SK-N-MC (cell line): ENCODE data around the gene LRRC15.

Experiments
- DNase-seq: peaks from one replicate; pipeline ENCODE4 v3.0.0-alpha.2; 2011; ENCODE audit warnings: low read depth, low spot score
- H3K27ac ChIP-seq: fragments of 200-600 bp; sonication (generic); 2 replicates; pipeline ENCODE4 v1.5.1; 2016; ENCODE audit warnings: mixed run types
- H3K36me3 ChIP-seq: fragments of 200-600 bp; sonication (generic); 2 replicates; pipeline ENCODE4 v1.6.1; 2017; ENCODE audit warnings: antibody characterized with exemption, low read length, mixed read lengths; ENCODE audit not compliant: insufficient read depth
- H3K4me3 ChIP-seq: fragments of 200-600 bp; sonication (generic); 2 replicates; pipeline ENCODE4 v1.5.1; 2016
- H3K9ac ChIP-seq: fragments of 200-600 bp; sonication (generic); 2 replicates; pipeline ENCODE4 v1.8.0; 2017; ENCODE audit warnings: mixed run types, mixed read lengths; ENCODE audit not compliant: insufficient read length
- H3K9me3 ChIP-seq: fragments of 200-600 bp; sonication (generic); 2 replicates; pipeline ENCODE4 v1.6.1; 2017; ENCODE audit warnings: low read depth, mild to moderate bottlenecking, antibody characterized with exemption, low read length, moderate library complexity, mixed read lengths
- EZH2 ChIP-seq: fragments of 200-600 bp; sonication (generic); IDR thresholded peaks from one replicate; pipeline ENCODE4 v1.6.1; 2017; ENCODE audit warnings: antibody characterized with exemption
- FOXP2 ChIP-seq: optimal IDR thresholded peaks from 2 replicates; pipeline ENCODE3; 2011; ENCODE audit warnings: mild to moderate bottlenecking, moderate library complexity; ENCODE audit not compliant: insufficient read depth; ENCODE audit errors: extremely low read length, control extremely low read depth
- POLR2AphosphoS5 ChIP-seq: IDR thresholded peaks from 2 replicates; pipeline ENCODE4 v1.6.1; 2012; ENCODE audit warnings: mild to moderate bottlenecking, low read depth, low read length, borderline replicate concordance

LRRC15 gene

GRCh38 chr3:194332858-194333211 is 36.7 kb downstream of the LRRC15 start:
- Histone ChIP-seq H3K9ac (no peak overlapping the region), H3K9me3 (no peaks in the 10 kb centered on the region), H3K4me3 (peak overlapping the region; percentile 86; the same call in 1 of the 2 replicates), H3K36me3 (no peaks in the 10 kb centered on the region), H3K27ac (no peak overlapping the region)
- no peak for DNase-seq
- TF ChIP-seq EZH2 (no peak), POLR2AphosphoS5 (no peak), FOXP2 (no peak)

GRCh38 chr3:194330579-194330978 is 39.0 kb downstream of the LRRC15 start:
- no peak for TF ChIP-seq EZH2
- TF ChIP-seq FOXP2, result no peak
- TF ChIP-seq POLR2AphosphoS5, result no peak
- Histone ChIP-seq H3K27ac (no peak overlapping the region), H3K4me3 (no peak overlapping the region), H3K36me3 (no peaks in the 10 kb centered on the region), H3K9me3 (no peaks in the 10 kb centered on the region), H3K9ac (no peak overlapping the region)
- DNase-seq, result no peak

GRCh38 chr3:194330160-194330559 is 39.4 kb downstream of the LRRC15 start:
- DNase-seq, result no peak
- Histone ChIP-seq H3K27ac (no peak overlapping the region), H3K9me3 (no peaks in the 10 kb centered on the region), H3K36me3 (no peaks in the 10 kb centered on the region), H3K9ac (no peak overlapping the region), H3K4me3 (no peak overlapping the region)
- no peak for TF ChIP-seq FOXP2
- TF ChIP-seq POLR2AphosphoS5, result no peak
- TF ChIP-seq EZH2, result no peak

GRCh38 chr3:194329583-194329965 is 40.0 kb downstream of the LRRC15 start:
- TF ChIP-seq FOXP2 (no peak), POLR2AphosphoS5 (no peak), EZH2 (no peak)
- Histone ChIP-seq H3K4me3 (no peak overlapping the region), H3K36me3 (no peaks in the 10 kb centered on the region), H3K9me3 (no peaks in the 10 kb centered on the region), H3K27ac (no peak overlapping the region), H3K9ac (no peak overlapping the region)
- no peak for DNase-seq

GRCh38 chr3:194328942-194329582 is 40.5 kb downstream of the LRRC15 start:
- Histone ChIP-seq H3K27ac (no peak overlapping the region; the same call in 1 of the 2 replicates), H3K4me3 (no peak overlapping the region), H3K36me3 (no peaks in the 10 kb centered on the region), H3K9me3 (no peaks in the 10 kb centered on the region), H3K9ac (no peak overlapping the region)
- DNase-seq, result no peak
- no peak for TF ChIP-seq FOXP2
- no peak for TF ChIP-seq POLR2AphosphoS5
- no peak for TF ChIP-seq EZH2

- no peak overlapping the region for H3K27ac ChIP-seq
- H3K9me3 ChIP-seq, result no peaks in the 10 kb centered on the region
- H3K4me3 ChIP-seq, result no peak overlapping the region
- H3K36me3 ChIP-seq, result no peaks in the 10 kb centered on the region
- H3K9ac ChIP-seq, result no peak overlapping the region
- DNase-seq, result no peak
- TF ChIP-seq POLR2AphosphoS5 (no peak), FOXP2 (no peak), EZH2 (no peak)
Observed at GRCh38 chr3:194328053-194328657, 41.4 kb downstream of the LRRC15 start.

- Histone ChIP-seq H3K9ac (no peak overlapping the region), H3K36me3 (no peaks in the 10 kb centered on the region), H3K4me3 (no peak overlapping the region), H3K9me3 (no peaks in the 10 kb centered on the region), H3K27ac (no peak overlapping the region)
- no peak for TF ChIP-seq POLR2AphosphoS5
- TF ChIP-seq FOXP2, result no peak
- no peak for TF ChIP-seq EZH2
- no peak for DNase-seq
Observed at GRCh38 chr3:194327218-194328052, 42.1 kb downstream of the LRRC15 start.

- TF ChIP-seq EZH2 (no peak), FOXP2 (no peak), POLR2AphosphoS5 (no peak)
- no peak for DNase-seq
- Histone ChIP-seq H3K9me3 (no peaks in the 10 kb centered on the region), H3K9ac (no peak overlapping the region), H3K4me3 (no peak overlapping the region), H3K36me3 (no peaks in the 10 kb centered on the region), H3K27ac (0 out of 2 replicates have a peak overlapping the region, but pooled peaks have one; percentile 28)
Observed at GRCh38 chr3:194326968-194327217, 42.6 kb downstream of the LRRC15 start.
